GM13977 (cell line): ENCODE measurements around the gene NKD2.

Experiments used
- DNase-seq: peaks from one replicate; pipeline ENCODE4 v3.0.0; 2012; ENCODE audit warnings: low spot score
- in situ Hi-C: fragments of 300-500 bp; cut with MboI; formaldehyde crosslinking; loops from one replicate; pipeline ENCODE4 v1.12.0; 2022; ENCODE audit warnings: low sequenced_read_pairs, low pct_unique_long_range_greater_than_20kb, mixed read lengths, inconsistent platforms; ENCODE audit not compliant: unreplicated experiment
- TF ChIP-seq, protein P1 (sequence below): IDR thresholded peaks from 2 replicates; pipeline ENCODE4 v1.5.1; 2012; ENCODE audit warnings: mild to moderate bottlenecking, control low read depth; ENCODE audit not compliant: insufficient read depth; ENCODE audit errors: extremely low read depth, missing control alignments

NKD2 gene

DNA sequence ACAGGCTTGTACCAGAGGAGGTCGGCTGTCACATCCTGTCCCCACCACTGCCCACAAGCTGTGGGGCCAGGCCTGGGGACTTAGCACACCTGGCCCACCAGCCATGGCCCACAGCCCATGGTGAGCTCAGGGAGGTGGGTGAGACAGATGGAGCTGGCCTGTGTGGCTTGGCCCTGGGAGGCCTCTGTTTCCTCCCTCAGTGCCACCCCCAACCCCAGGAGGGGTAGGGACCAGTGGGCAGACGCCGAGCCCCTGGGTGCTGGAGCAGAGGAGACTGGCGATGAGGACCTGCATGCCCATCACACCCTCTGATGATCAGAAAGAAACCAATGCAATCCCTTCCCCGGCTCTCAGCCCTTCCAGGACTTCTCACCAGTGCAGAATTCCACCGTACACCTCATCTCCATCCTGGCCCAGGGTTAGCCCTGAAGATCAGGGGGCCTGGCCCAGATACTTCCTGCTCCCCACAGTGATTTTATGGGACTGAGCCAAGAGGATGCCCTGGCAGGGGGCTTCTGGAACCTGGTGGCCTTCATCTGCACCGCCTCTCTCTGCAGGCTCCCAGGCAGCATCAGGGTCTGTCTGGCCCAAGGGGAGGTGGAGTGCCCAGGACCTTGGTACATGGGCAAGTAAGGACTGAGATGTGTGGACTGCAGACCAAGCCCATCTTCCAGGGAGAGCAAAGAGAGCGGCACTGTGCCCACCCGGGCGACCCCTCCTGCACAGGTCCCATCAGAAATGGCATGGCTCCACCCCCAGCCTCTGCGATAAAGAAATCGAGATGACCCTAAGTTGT is 16.9 kb upstream of the NKD2 start:
- in situ Hi-C loops: no loop called here
- TF ChIP-seq, protein P1, sequence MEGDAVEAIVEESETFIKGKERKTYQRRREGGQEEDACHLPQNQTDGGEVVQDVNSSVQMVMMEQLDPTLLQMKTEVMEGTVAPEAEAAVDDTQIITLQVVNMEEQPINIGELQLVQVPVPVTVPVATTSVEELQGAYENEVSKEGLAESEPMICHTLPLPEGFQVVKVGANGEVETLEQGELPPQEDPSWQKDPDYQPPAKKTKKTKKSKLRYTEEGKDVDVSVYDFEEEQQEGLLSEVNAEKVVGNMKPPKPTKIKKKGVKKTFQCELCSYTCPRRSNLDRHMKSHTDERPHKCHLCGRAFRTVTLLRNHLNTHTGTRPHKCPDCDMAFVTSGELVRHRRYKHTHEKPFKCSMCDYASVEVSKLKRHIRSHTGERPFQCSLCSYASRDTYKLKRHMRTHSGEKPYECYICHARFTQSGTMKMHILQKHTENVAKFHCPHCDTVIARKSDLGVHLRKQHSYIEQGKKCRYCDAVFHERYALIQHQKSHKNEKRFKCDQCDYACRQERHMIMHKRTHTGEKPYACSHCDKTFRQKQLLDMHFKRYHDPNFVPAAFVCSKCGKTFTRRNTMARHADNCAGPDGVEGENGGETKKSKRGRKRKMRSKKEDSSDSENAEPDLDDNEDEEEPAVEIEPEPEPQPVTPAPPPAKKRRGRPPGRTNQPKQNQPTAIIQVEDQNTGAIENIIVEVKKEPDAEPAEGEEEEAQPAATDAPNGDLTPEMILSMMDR: no peak
- DNase-seq: no peak

DNA sequence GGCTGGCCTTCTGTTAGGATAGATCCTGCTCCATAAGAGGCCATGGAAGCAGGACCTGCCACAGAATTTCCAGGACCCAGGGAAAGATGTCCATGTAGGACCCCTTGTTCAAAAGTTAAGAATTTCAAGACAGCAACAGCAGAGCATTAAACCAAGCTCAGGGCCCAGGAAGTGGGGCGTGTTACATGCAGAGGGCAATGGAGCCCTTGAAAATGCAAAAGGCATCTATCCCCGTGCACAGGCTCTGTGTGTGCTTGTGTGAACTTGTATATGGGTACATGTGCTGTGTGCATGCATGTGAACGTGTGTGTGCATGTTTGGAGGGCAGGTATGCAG is 14.4 kb upstream of the NKD2 start:
- DNase-seq: no peak
- in situ Hi-C loops: no loop called here
- TF ChIP-seq, protein P1: no peak

DNA sequence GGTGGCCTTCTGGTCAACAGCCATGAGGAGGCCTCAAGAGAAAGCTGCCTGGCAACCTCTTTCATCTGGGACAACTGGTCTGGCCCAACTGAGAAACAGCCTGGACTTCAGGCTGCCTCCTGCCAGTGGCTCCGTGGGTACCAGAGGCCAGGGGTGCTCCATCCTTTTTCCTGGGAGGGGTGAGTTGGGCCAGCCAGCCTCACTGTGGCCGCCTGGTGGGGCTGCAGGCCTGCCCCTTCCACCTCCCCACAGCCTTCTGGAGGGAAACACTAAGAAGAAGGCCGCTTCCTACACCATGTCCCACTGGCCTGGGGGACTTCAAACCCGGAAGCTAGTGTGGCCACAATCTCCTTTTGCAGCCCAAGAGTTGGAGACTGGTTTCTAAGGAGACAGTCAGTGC is 13.8 kb upstream of the NKD2 start:
- no peak for DNase-seq
- in situ Hi-C loops: no loop called here
- TF ChIP-seq, protein P1: no peak

DNA sequence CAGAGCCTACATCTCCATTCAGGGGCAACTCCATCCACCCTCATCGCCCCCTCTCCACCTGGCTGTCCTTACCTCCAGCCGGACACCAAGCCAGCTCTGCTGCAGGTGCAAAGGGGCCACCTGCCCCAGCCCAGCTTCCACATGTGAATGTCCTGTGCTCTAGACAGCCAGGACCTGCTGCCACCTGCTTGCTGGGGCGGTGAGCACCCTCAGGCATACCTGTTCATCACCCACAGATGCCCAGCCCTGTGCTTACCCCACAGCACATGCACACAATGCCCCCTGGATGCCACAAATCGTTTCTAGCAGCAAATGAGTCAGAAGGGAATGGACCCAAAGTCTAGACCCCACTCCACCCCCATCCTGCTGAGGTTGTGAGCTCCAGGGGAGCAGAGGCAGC is 13.3 kb upstream of the NKD2 start:
- TF ChIP-seq, protein P1: no peak
- no peak for DNase-seq
- in situ Hi-C loops: no loop called here

DNA sequence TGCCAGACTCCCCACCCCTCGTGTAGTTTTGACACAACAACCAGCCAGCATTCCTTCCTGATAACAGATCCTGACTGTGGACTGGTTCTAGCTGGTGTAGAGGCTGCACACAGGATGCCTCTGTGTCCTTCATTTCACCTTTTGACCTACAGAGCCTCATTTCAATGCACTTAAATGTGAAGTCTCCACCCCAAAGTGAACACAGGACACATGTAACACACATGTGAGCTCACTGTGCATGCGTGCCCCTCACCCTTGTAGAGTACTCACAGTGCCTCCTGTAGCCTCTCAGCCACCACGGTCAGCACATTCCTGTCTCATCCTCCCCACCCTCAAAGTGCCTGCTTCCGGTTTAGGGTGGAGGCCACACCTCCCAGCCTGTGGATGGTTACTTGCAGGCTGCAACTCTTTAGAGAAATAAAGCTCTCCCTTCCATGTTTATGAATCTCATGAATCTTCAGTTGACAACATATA is 11.6 kb upstream of the NKD2 start:
- in situ Hi-C loops: no loop called here
- TF ChIP-seq, protein P1: no peak
- no peak for DNase-seq

DNA sequence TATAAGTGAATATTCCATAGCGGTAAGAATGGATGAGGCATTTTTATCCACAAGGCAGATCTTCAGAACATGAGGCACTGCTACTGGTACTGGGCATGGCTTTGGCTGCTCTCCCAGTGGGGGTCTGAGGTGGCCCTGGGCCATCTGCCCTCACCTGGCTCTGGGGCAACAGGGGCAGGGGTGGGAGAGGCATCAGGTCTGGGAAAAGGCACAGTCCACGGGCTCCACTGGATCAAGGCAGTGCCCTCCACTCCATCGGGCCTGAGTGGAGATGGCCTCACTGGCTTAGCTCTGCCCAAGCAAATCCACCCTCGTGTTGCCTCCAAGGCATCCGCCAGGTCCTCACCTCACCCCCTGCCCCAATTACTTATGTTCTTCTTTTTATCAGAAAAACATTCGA is 10.9 kb upstream of the NKD2 start:
- TF ChIP-seq, protein P1: no peak
- no peak for DNase-seq
- in situ Hi-C loops: no loop called here
